Hematopoietic multipotent progenitor cell treated with erythropoietin and hydrocortisone succinate and interleukin-3 and kit ligand, for 4 days (in vitro differentiated cells): Measurements from ENCODE around the gene FITM1.
A peak's percentile ranks its signal among the peaks of the same experiment; 100 is the strongest.

Experiments
- DNase-seq: peaks from one replicate; pipeline ENCODE4 v3.0.0-alpha.2; 2015

FITM1 gene

DNA sequence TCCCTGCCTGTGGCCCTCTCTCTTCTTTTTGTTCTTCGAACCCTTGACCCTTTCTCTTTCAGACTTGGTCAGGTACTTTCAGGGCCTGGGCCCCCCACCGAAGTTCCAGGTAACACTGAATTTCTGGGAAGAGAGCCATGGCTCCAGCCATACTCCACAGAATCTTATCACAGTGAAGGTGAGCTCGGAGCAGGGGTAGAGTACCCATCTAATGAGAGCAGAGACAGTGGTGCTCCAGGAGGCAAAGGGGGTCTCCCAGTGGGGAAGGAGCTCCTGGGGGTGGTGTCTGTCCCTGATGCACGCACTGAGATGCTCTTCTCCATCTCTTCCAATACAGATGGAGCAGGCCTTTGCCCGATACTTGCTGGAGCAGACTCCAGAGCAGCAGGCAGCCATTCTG lies 35.3 kb downstream of the FITM1 start:
- no peak for DNase-seq

DNA sequence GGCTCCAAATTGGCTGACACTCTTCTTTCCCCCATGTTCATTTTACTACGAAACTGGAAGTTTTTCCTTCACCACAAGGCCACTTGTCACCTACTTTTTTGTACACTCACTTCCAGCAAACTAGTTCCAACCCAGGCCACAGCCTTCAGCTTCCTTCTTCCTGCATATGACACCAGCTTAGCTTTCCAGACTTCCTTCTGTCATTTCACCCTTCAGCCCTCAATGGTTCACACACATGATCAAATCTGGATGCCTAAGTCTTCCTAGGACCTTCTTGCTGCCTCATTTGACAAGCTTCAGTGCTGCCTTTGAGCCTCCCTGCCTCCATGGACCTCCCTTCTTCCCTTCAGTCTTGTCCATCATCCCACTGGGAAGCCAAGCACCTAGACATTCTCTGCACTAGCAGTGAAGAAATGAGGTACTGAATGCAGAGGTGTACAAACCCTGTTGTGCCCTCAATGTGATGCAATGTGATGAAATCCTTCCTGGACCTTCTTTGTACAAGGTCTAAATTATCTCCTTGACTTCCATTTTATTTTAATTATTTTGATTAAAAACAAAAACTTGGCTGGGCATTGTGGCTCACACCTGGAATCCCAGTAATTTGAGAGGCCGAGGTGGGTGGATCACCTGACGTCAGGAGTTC lies 37.1 kb downstream of the FITM1 start:
- DNase-seq = no peak

DNA sequence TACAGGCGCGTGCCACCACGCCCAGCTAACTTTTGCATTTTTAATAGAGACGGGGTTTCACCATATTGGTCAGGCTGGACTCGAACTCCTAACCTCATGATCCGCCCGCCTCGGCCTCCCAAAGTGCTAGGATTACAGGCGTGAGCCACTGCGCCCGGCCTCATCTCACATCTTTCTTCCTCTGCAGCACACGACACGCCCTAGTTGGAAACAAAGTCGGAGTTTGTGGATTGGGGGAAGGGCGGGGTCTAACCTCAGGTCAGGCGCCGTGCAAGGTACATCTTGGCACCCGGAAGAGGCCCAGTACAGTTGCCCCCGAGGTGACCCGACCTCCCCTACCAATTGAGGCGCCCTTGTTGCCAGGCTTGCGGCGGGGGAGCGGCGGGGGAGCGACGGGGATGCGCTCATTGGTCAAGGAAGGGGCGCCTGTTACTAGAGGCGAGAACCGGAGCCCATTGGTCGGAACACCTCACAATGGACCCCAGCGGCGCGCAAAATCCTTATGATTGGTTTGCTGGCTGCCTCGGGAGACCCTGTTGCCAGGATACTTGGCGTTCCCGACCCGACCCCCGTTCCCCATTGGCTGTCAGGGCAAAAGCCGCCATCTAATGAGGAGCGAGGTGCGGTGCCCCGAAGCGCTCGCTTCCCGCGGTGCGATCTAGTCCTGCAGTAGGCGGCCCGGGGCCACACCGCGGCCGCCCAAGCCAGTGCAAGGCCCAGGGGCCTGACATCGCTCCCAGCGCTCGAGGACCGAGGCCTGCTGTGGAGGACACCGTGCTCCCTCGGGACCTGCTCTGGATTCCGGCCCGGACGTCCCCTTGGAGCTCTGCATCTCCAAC lies 41.2 kb downstream of the FITM1 start, which contains the start of gene REC8:
TSS of gene REC8 (plus strand) at position 659 of the 839 bp plus-strand sequence. CDS start 473 bp downstream, outside the sequence.
- DNase-seq = peak; percentile 99

DNA sequence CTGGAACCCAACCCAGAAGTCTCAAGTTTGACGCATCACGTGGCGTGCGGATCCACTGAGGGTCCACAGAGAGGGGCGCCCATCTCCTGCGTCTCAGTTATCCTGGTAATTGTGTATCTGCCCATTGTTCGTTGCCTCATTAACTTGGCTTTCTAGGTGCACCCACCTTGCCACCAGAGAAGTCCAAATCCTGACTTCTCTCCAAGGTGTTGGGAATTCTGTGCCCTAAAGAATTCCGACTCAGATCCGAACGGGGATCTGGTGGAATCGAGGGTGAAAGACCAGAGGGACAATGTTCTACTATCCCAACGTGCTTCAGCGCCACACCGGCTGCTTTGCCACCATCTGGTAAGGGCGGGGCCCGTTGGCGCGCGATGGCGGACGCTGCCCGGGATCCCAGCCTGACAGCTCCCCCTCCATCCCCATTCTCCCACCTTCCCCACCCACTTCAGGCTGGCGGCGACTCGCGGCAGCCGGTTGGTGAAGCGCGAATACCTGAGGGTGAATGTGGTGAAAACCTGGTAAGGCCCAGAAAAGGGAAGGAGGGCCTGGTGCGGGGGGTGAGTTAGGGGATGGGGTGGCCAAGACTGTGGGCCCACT lies 41.9 kb downstream of the FITM1 start:
- DNase-seq = peak; percentile 40

DNA sequence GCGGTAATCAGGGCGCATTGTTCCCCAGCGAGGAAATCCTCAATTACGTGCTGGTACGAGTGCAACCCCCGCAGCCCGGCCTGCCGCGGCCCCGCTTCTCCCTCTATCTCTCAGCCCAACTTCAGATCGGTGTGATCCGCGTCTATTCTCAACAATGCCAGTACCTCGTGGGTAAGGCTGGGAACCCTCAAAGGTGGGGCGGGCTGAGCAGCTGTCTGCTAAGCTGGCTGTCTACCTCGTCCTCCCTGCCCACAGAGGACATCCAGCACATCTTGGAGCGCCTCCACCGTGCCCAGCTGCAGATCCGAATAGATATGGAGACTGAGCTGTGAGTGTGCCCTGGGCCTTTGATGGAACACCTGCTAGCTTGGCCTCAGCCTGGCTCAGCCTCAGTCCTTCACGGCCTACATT lies 42.4 kb downstream of the FITM1 start:
- peak; percentile 29 for DNase-seq

DNA sequence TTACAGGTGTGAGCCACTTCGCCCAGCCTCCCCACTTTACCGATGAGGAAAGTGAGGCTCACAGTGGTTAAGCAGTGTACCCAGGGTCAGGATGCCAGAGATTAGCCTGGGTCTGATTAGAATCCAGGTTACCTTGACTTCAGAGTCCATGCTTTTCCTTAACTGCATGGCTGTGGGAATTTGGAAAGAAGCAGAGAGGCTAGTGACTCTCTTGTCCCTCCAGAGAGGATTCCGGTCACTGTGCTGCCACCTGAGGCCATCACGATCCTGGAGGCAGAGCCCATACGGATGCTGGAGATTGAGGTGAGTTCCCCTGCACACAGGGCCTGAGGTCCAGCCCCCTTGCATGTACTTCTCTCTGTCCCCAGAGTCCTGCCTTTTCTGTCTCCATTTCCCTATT lies 46.1 kb downstream of the FITM1 start:
- DNase-seq = no peak

DNA sequence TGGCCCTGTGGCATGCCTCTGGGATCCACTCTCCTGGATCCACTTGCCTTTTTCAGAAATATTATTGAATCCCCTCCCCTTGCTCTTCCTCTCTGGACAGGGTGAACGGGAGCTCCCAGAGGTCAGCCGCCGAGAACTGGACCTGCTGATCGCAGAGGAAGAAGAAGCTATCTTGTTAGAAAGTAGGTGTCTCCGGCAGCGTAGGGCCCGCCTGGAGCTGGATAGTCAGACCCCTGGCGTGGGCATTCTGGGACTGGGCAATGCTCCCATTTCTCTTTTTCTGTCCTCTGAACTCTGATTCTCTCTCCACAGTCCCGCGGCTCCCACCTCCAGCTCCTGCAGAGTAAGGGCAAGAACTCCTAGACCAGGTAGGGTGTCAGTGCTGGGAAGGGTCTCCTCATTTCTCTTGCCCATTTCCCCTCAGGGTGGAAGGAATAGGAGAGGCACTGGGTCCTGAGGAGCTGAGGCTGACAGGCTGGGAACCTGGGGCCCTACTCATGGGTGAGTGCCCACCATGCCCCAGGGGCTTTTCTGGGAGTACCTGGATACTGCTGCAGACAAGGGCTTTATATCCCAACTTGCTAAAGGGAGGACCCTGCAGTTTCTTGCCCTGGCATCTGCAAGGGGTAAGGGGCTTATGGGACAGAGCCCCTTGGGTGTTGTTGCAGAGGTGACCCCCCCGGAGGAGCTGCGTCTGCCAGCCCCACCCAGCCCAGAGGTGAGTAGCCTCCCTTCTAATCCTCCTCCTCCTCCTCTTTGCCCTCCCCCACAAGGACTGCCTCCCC lies 46.8 kb downstream of the FITM1 start:
- DNase-seq = no peak

DNA sequence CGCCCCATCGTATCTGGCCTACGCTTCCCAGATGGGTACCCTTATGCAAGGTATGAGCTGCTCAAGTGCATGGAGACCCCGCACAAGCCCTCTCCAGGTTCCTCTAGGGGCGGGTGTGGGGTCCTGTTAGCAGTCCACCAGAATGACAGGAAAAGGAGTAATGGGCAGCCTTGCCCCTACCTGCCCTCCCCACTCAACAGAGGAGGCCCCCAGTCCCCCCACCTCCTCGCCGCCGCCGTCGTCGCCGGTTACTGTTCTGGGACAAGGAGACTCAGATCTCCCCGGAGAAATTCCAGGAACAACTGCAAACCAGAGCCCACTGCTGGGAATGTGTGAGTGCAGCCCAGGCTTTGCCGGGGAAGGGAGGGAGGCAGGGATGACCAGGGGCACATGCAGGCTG lies 47.4 kb downstream of the FITM1 start:
- no peak for DNase-seq

DNA sequence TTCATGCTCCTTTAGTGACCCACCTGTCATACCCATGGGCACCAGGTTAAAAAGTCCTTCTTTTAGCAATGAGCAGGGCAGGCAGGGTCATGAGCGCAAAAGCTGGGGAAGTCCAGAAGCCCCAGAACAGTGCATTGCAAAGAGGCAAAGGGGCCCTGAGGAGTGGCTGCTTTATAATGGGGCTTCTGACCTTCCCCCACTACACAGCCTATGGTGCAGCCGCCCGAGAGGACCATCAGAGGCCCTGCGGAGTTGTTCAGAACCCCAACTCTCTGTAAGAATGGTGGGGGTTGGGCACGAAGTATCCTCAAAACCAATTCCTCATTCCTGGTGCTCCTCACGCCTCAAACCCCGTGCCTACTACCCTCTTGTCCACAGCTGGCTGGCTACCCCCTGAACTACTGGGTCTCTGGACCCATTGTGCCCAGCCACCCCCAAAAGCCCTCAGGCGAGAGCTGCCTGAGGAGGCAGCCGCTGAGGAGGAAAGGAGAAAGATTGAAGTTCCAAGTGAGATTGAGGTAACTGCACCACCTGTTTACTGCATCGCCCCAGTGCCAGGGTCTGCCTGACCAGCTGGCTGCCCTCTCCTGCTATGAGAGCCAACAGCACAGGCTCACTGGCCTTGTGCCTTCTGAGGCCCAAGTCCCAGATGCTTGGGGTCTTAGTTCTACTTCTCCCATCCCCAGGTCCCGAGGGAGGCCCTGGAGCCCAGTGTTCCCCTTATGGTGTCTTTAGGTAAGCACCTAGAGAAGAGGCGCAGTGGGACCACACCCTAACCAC lies 48.1 kb downstream of the FITM1 start:
- no peak for DNase-seq

DNA sequence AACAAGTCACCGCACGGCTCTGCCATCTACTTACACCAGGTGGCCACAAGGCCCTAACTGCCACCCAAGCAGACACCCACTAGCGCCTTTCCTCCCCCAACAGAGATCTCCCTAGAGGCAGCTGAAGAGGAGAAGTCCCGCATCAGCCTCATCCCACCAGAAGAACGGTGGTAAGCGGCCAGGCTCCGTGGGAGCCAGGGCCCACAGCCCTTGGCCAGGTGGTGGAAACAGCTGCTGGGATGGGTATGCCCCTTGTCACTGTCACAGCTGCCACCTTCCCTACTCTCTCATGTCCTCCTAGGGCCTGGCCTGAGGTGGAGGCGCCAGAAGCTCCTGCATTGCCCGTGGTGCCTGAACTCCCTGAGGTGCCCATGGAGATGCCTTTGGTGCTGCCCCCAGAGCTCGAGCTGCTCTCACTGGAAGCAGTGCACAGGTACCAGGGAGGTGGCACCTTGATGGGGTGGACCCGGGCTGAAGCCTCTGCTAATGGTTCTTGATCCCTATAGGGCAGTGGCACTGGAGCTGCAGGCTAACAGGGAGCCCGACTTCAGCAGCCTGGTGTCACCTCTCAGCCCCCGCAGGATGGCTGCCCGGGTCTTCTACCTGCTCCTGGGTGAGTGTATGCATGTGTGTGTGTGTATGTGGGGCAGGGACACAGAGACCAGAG lies 49.0 kb downstream of the FITM1 start:
- DNase-seq = no peak

DNA sequence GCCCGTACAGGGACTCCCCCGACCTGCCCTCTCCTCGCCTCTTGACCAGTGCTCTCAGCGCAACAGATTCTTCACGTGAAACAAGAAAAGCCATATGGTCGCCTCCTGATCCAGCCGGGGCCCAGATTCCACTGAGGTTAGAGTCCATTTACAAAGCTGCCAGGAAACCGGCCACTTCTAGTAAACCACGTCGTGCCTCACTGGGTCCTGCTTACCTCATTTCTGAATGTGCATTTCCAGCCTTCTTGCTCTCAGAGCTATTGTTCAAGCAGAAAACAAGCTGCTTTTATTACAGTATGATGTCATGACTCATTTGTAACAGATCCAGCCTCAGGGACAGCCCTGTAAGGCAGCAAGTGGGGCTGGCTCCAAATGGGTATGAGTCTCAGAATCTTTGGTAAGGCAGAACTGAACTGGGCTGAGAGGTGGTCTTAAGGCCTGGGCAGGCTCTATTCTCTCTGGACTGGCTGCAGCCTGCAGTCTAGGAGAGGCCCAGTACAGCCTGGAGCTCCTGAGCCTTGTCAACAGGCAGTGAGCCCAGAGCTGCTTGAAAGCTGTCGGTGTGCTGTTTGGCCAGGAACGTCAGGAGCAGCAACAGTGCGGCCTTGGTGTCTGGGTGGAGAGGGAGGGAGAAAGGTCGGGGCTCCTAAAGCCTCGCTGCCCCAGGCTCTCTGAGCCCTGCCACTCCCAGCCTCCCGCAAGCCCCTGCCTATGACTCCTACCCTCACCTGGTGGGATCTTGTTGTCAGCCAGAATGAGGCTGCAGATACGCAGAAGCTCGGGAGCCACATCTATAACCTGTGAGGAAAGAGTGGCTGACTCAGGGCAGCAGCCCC lies 49.7 kb downstream of the FITM1 start:
- DNase-seq = no peak

DNA sequence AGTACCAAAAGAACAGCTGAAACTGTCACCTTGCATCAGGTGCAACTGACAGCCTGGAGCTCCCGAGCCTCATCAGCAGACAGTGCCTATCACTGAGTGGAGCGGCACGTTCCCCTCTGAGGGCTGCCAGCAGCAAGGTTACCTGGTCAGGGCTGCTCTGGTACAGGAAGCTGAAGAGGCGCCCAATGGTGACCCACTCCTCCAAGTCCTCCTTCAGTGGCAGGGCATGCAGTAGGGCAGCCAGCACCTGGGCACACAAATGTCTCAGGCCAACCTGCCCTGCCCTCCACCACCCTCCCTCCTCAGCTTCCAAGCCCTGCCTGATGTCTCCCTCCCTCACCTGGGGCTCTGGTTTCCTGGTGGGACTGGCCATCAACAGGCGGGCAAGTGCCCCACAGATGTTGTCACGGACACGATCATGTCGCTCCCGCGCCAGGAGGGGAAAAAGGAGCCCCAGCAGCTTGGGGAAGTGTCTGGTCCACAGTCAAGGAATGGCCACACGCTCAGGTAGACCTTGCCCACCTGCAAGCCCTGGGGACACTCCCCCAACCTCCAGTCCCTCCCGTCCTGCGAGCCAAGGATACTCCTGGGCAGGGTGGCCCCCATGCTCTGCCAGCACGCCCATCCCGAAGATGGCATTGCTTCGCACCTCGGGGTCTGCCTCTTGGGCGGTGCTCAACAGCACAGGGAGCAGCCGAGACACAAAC lies 51.1 kb downstream of the FITM1 start:
- no peak for DNase-seq
